B cell (primary cell): ENCODE results near the gene WWTR1. TPM values are rescaled to one million over a fixed set of nuclear protein-coding genes. Genes with fewer than 3 reads are reported as not detected.

Experiments
- ATAC-seq: fragments of 200-7000 bp; cut with Tn5 transposase; one replicate; pipeline ENCODE4 v1.10.0; 2021; ENCODE audit warnings: low read depth, mild to moderate bottlenecking, moderate number of reproducible peaks, moderate library complexity
- CTCF ChIA-PET: fragments of 350-600 bp; sonication (Branson Sonifier 250); formaldehyde crosslinking; loops from one replicate; lab custom pipeline; 2021; ENCODE audit warnings: antibody characterized with exemption, inconsistent platforms; lab: Charles Lee
- POLR2A ChIA-PET: fragments of 350-600 bp; sonication (Branson Sonifier 250); formaldehyde crosslinking; loops from one replicate; lab custom pipeline; 2021; ENCODE audit warnings: antibody characterized with exemption; lab: Charles Lee
- DNase-seq: peaks from one replicate; pipeline ENCODE4 v3.0.0; 2013
- H2AFZ ChIP-seq: 2 replicates; pipeline ENCODE4 v1.6.1; 2012; ENCODE audit warnings: mild to moderate bottlenecking, low read depth, low read length; ENCODE audit not compliant: insufficient read depth, poor library complexity, severe bottlenecking
- H3K27ac ChIP-seq, 2 donors: 1 replicate in 1 of 2; 2 replicates in 1 of 2; pipeline ENCODE4 v1.5.1; 2012 to 2013; ENCODE audit warnings: low read length in 2 of 2, mild to moderate bottlenecking in 2 of 2, moderate library complexity in 1 of 2
- H3K27me3 ChIP-seq, 4 experiments: fragments of 200-600 bp in 1 of 4; sonication (generic) in 1 of 4; replicated peaks in 1 of 4; 1 replicate in 2 of 4; 2 replicates in 2 of 4; pipeline versions ENCODE4 v1.6.1 to v1.7.0; 2013 to 2016; ENCODE audit warnings: low read length in 3 of 4, mild to moderate bottlenecking in 2 of 4, mixed read lengths in 1 of 4, moderate library complexity in 1 of 4; ENCODE audit not compliant: insufficient read depth in 4 of 4, control insufficient read depth in 3 of 4; ENCODE audit errors: control extremely low read depth in 1 of 4
- H3K36me3 ChIP-seq, 2 experiments: replicated peaks in 1 of 2; 1 replicate in 1 of 2; 2 replicates in 1 of 2; pipeline versions ENCODE4 v1.6.1 to v1.7.1; 2013; ENCODE audit warnings: low read length in 1 of 2; ENCODE audit not compliant: insufficient read depth in 2 of 2, control insufficient read depth in 1 of 2; ENCODE audit errors: control extremely low read depth in 1 of 2, extremely low read depth in 1 of 2
- H3K4me1 ChIP-seq, 2 donors: fragments of 200-600 bp in 1 of 2; sonication (generic) in 1 of 2; 1 replicate in 1 of 2; 2 replicates in 1 of 2; pipeline versions ENCODE4 v1.5.1 to v1.6.1; 2013 to 2017; ENCODE audit warnings: low read length in 2 of 2; ENCODE audit not compliant: control insufficient read depth in 2 of 2, insufficient read depth in 2 of 2
- H3K4me2 ChIP-seq: replicated peaks from 2 replicates; pipeline ENCODE3; 2012; ENCODE audit warnings: mild to moderate bottlenecking, low read depth, low read length; ENCODE audit not compliant: poor library complexity, severe bottlenecking
- H3K4me3 ChIP-seq, 5 experiments: fragments of 200-600 bp in 1 of 5; sonication (generic) in 1 of 5; 1 replicate in 3 of 5; 2 replicates in 2 of 5; pipeline versions ENCODE4 v1.5.1 to v1.7.0; 2011 to 2016; ENCODE audit warnings: low read length in 4 of 5, mild to moderate bottlenecking in 4 of 5, low read depth in 2 of 5, control low read depth in 1 of 5, moderate library complexity in 1 of 5; ENCODE audit not compliant: insufficient read depth in 1 of 5; ENCODE audit errors: control extremely low read depth in 1 of 5, extremely low read depth in 1 of 5
- H3K79me2 ChIP-seq: fragments of 200-600 bp; sonication (generic); one replicate; pipeline ENCODE4 v1.6.0; 2016; ENCODE audit warnings: low read length; ENCODE audit not compliant: control insufficient read depth, insufficient read depth
- H3K9ac ChIP-seq: fragments of 200-600 bp; sonication (generic); 2 replicates; pipeline ENCODE4 v1.6.1; 2017; ENCODE audit warnings: mild to moderate bottlenecking, low read length, moderate library complexity
- H3K9me3 ChIP-seq, 3 donors: one replicate each; pipeline versions ENCODE4 v1.6.1 to v1.7.1; 2013; ENCODE audit warnings: low read length in 2 of 3; ENCODE audit not compliant: control insufficient read depth in 2 of 3, insufficient read depth in 1 of 3; ENCODE audit errors: control extremely low read depth in 1 of 3
- H4K20me1 ChIP-seq: 2 replicates; pipeline ENCODE4 v1.6.0; 2012; ENCODE audit warnings: mild to moderate bottlenecking, low read length; ENCODE audit not compliant: insufficient read depth, control insufficient read depth, poor library complexity, severe bottlenecking
- H3K27ac Mint-ChIP-seq: one replicate; pipeline ENCODE4 v1.8.0; 2021; ENCODE audit warnings: mixed read lengths
- H3K27me3 Mint-ChIP-seq: one replicate; pipeline ENCODE4 v1.8.0; 2021; ENCODE audit warnings: mixed read lengths
- H3K4me1 Mint-ChIP-seq: one replicate; pipeline ENCODE4 v1.8.0; 2021; ENCODE audit warnings: mixed read lengths
- H3K4me3 Mint-ChIP-seq: one replicate; pipeline ENCODE4 v1.8.0; 2021; ENCODE audit warnings: mixed read lengths
- H3K9me3 Mint-ChIP-seq: one replicate; pipeline ENCODE4 v1.8.0; 2022; ENCODE audit warnings: mixed read lengths; ENCODE audit not compliant: insufficient read depth
- CTCF ChIP-seq: fragments of 200-600 bp; IDR thresholded peaks from one replicate; pipeline ENCODE4 v1.8.0; 2022; ENCODE audit warnings: antibody characterized with exemption, mild to moderate bottlenecking
- EZH2 ChIP-seq: IDR thresholded peaks from 2 replicates; pipeline ENCODE4 v1.6.1; 2012; ENCODE audit warnings: borderline replicate concordance, low read depth, mild to moderate bottlenecking, moderate library complexity, low read length; ENCODE audit not compliant: insufficient read depth, poor library complexity, severe bottlenecking
- WGBS: methylation state at CpG from one replicate; pipeline ENCODE4 v1.1.5; 2013; ENCODE audit warnings: missing lambda C conversion rate; ENCODE audit not compliant: insufficient coverage; 5-methylcytosine and 5-hydroxymethylcytosine counted together
- intact Hi-C: fragments of 100-400 bp; cut with micrococcal nuclease; formaldehyde crosslinking; loops from one replicate; pipeline ENCODE4 v1.10.0; 2022
- polyA plus RNA-seq: library from polyadenylated mRNA; depleted of rRNA; stranded (reverse); fragments of >200 nt; gene quantifications from 2 replicates; pipeline ENCODE4 v1.2.3, GENCODE V29; 2012
- total RNA-seq, 2 donors: library from RNA; stranded (reverse); fragments of 120-200 nt in 1 of 2; gene quantifications; 1 replicate in 1 of 2; 2 replicates in 1 of 2; pipeline versions ENCODE4 v1.2.3 to v1.2.4, GENCODE V29; 2013 to 2022

WWTR1 gene
- total and polyA plus RNA-seq, 2 donors (not counting 1 experiment from before 2014, with no cell fraction given), result 0.79 to 2.3 TPM

- no peak for ATAC-seq
- no peaks in the 10 kb centered on the region for H3K79me2 ChIP-seq
- CTCF ChIA-PET, result interaction anchor here (0.6 kb wide), 1 partner anchor 746 kb away, joined by 3 read pairs; no protein-coding TSS in a partner anchor
These were observed 54.4 kb downstream of the WWTR1 start for GRCh38 chr3:149603126-149604074.

More at GRCh38 chr3:149603126-149604074, 54.4 kb downstream of the WWTR1 start:
- no peaks in the 10 kb centered on the region for H3K9me3 Mint-ChIP-seq
- no peak overlapping the region for H2AFZ ChIP-seq
- no peaks in the 10 kb centered on the region for H3K27me3 ChIP-seq
- H3K4me1 Mint-ChIP-seq, result peaks cover 10% of the 10 kb centered on the region
- no peak for TF ChIP-seq CTCF
- TF ChIP-seq EZH2, result no peak
- H3K27ac ChIP-seq, result no peak overlapping the region
- no peaks in the 10 kb centered on the region for H4K20me1 ChIP-seq
- H3K4me3 Mint-ChIP-seq, result no peak overlapping the region
- H3K27ac Mint-ChIP-seq, result no peak overlapping the region
- intact Hi-C loops, result no loop called here
- no peaks in the 10 kb centered on the region for H3K36me3 ChIP-seq
- DNase-seq, result no peak
- H3K9ac ChIP-seq, result no peak overlapping the region
- no peak overlapping the region for H3K4me3 ChIP-seq
- WGBS, result no CpG with 5 or more reads among the region's 3 CpGs
- H3K4me2 ChIP-seq, result no peak overlapping the region
- H3K27me3 Mint-ChIP-seq, result no peaks in the 10 kb centered on the region
- H3K4me1 ChIP-seq, result peaks cover 0 to 14% of the 10 kb centered on the region in 2 donors
- no peaks in the 10 kb centered on the region for H3K9me3 ChIP-seq
- POLR2A ChIA-PET, result no interaction called here
